Measurements from ENCODE around the gene FAM3C.
"Not testable (repeated sequence)": the region's sequence is repeated elsewhere in the genome, so short reads cannot be mapped to it uniquely, and the experiment has no call there.

GRCh38 chr7:121438043-121438955 is 42.2 kb upstream of the FAM3C start:
- TF ChIP-seq MXI1 (IDR thresholded peaks at IDR 0.05; ENCODE audit: borderline replicate concordance, low read depth, low read length); RCOR1 (IDR thresholded peaks at IDR 0.05; ENCODE audit: insufficient replicate concordance, low read length); POLR2A (IDR thresholded peaks at IDR 0.05; ENCODE audit: low read depth, low read length); SMC3 (IDR thresholded peaks at IDR 0.05; ENCODE audit: low read depth, low read length); MAFK (IDR thresholded peaks at IDR 0.05; ENCODE audit: low read depth, low read length); MAZ (IDR thresholded peaks at IDR 0.05; ENCODE audit: borderline replicate concordance, low read depth, low read length); RFX5 (IDR thresholded peaks at IDR 0.05; ENCODE audit: low read depth, low read length); FOS (IDR thresholded peaks at IDR 0.05; ENCODE audit: low read depth, low read length); CEBPB (IDR thresholded peaks at IDR 0.05; ENCODE audit: low read depth, low read length); BHLHE40 (IDR thresholded peaks at IDR 0.05; ENCODE audit: low read depth, low read length): not testable (repeated sequence)
- TF ChIP-seq, protein P1, sequence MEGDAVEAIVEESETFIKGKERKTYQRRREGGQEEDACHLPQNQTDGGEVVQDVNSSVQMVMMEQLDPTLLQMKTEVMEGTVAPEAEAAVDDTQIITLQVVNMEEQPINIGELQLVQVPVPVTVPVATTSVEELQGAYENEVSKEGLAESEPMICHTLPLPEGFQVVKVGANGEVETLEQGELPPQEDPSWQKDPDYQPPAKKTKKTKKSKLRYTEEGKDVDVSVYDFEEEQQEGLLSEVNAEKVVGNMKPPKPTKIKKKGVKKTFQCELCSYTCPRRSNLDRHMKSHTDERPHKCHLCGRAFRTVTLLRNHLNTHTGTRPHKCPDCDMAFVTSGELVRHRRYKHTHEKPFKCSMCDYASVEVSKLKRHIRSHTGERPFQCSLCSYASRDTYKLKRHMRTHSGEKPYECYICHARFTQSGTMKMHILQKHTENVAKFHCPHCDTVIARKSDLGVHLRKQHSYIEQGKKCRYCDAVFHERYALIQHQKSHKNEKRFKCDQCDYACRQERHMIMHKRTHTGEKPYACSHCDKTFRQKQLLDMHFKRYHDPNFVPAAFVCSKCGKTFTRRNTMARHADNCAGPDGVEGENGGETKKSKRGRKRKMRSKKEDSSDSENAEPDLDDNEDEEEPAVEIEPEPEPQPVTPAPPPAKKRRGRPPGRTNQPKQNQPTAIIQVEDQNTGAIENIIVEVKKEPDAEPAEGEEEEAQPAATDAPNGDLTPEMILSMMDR (conservative IDR thresholded peaks at IDR 0.05; ENCODE audit: low read depth, low read length), result not testable (repeated sequence)
- TF ChIP-seq, protein P2, sequence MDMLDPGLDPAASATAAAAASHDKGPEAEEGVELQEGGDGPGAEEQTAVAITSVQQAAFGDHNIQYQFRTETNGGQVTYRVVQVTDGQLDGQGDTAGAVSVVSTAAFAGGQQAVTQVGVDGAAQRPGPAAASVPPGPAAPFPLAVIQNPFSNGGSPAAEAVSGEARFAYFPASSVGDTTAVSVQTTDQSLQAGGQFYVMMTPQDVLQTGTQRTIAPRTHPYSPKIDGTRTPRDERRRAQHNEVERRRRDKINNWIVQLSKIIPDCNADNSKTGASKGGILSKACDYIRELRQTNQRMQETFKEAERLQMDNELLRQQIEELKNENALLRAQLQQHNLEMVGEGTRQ (IDR thresholded peaks at IDR 0.05; ENCODE audit: low read depth, low read length), result not testable (repeated sequence)

All from IMR-90 (cell line).